Stimulated activated CD8-positive, alpha-beta memory T cell treated with anti-CD3 and anti-CD28 coated beads, Interleukin-12 subunit alpha, Interleukin-12 subunit beta, amount 100 ng/mL, for 24 hours (primary cell): Measurements from ENCODE around the gene SEC16A.
A peak's percentile ranks its signal among the peaks of the same experiment; 100 is the strongest.

Experiments
- DNase-seq: peaks from one replicate; pipeline ENCODE4 v3.0.0-alpha.2; 2020; ENCODE audit errors: extremely low read depth

Gene SEC16A

DNA sequence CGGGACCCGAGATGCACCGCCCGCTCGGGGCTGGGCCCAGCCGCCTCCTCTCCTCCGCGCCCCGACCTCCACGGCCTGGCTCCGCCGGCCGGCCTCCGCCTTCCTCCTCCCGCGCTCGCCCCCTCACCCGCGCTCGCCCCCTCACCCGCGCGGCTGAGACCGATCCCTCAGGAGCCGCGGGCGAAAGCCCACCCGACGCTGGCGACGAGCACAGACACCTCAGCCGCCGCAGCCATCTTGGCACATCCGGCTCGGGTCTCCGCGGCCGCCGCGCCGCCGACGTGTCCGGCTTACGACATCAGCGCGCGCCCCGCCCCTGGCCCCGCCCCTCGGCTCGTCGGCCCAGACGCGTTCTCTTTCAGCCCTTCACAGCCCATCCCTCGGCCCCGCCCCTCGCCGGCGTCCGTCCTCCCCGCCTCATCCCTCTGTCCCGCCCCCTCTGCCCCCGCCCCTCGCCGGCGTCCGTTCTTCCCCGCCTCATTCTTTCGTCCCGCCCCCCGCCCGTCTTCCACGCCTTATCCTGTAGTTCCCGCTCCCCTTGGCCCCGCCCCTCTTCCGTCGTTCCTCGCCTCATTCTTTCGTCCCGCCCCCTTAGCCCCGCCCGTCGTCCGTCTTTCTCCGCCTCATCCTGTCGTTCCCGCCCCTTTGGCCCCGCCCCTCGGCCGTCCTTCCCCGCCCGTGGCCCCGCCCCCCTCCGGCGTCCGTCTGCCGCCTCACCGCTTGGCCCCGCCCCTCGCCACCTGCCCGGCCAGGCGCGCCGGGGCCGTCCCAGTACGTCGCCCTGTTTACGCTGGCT, at the start of gene SEC16A:
SEC16A (minus strand) TSS at position 248 of the 796 bp plus-strand sequence. CDS start 5,425 bp downstream, outside the sequence.
- peak; percentile 99 for DNase-seq

- DNase-seq, result no peak
Measured at GRCh38 chr9:136531904-136532798, 49.3 kb upstream of the SEC16A start.

DNA sequence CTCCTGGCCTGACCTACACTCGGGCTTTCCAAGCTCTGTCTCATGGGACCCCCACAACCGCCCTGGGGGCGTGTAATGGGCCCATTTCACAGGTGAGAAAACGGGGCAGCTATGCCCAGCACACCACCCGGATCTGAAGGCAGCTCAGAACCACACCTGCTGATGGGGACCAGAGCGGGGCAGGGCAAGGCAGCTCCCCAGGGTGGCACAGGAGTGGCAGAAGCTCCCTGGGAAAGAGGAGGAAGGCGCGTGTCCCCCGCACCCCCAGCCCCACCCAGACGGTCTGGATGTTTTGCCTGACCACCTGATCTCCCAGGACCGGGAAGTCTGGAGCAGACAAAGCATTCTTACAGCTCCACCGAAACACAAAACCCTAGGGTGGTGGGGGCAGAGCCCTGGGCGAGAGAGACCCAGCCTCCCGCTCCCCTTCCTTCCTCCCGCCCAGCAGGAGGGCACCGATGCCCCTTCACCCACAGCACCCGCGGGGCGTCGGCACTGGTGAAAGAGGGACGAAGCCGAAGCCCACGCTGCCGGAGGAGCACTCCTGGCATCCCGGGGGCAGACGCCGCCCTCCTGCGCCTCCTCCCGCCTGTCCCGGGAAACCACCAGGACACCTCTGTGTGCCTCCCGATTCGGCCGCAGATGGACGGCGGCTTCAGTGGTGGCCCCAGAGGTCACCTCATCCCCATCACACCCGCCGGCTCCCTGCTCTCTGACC, 48.5 kb upstream of the SEC16A start:
- no peak for DNase-seq

GRCh38 chr9:136530461-136531089, 47.7 kb upstream of the SEC16A start:
- DNase-seq, result no peak

GRCh38 chr9:136529516-136530460, 46.9 kb upstream of the SEC16A start:
- no peak for DNase-seq

DNA sequence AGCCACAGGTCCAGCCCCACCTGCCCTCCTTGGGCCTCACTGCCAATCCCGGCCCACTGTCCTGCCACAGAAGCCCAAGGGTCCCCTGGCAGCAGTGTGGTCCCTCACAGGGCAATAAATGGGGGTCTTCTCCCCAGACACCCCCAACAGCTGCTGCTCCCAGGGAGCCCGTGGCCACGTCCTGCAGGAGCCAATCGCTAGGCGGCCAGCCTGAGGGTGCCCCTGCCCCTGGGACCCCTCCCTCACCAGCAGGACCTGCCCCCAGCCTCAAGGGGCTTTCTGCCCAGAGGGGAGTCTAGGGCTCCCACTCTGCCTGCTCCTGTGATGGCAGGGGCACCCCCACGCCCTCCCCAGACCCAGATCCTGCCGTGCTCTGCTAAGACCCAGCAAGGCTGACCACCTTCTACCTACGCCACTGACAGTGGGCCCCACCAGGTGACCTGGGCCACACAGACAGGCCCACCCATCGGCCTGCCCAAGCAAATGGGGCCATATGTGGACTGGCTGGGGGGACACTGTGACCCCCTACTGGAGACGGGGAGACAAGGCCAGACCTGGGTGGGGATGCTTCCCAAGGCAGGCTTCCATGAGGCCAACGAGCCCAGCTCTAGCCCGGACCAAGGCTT, 46.0 kb upstream of the SEC16A start:
- DNase-seq, result no peak

DNA sequence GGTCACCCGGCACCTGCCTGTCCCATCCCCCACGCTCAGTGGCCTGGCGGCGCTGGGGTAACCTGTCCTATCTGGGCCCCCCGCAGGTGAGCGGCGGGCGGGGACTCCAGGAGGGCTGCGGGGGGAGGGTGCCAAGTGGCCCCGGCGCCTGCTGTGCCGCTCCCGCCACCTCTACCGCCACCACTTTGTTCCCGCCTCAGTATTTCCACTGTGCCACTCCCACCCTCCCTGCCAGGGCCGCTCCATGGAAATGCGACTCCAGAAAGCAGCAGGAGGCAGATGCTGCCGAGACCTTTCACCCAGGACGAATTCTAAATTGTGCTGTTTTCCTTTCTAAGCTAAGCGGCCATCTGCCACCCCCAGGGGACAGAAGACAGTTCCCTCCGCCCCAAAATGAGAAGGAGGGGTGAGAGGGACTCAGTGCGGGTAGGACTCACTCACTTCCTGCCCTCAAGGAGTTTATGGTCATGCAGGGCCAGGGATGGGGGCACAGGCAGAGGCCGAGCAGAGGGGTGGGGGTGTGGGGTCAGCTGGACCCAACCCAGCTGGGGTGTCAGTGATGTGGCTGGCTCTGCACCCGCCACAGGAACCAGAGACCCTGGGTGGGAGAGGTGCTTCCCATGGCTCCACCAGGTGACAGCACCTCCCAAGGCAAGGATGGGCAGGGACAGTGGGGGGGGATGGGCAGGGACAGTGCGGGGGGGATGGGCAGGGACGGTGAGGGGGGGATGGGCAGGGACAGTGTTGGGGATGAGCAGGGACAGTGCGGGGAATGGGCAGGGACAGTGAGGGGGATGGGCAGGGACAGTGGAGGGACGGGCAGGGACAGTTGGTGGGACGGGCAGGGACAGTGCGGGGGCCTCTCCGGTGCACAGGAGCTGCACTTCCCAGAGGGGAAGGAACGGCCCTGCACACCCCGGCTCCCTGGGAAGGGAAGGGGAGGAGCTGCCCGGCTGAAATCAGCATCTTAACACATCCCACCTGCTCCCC, 45.2 kb upstream of the SEC16A start:
- DNase-seq, result no peak

DNA sequence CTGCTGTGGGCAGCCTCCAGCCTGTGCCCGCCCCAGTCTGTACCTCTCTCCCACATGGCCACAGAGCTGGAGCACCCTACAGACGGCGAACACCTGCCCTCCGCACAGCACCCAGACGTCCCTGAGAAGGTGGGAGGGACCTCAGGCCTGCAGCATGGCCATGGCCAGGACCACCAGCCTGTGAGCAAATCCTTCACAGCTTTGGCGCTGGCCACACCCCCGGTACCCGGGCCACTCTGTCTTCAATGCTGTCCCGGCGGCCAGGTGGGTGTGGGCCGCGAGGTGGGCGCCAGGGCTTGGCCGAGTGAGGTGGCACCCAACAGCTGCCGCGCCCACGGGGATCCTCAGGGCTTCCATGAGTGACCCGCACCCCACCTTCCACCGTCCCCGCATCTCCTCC, 44.3 kb upstream of the SEC16A start:
- DNase-seq, result no peak

GRCh38 chr9:136526625-136527066, 43.8 kb upstream of the SEC16A start:
- DNase-seq, result no peak

DNA sequence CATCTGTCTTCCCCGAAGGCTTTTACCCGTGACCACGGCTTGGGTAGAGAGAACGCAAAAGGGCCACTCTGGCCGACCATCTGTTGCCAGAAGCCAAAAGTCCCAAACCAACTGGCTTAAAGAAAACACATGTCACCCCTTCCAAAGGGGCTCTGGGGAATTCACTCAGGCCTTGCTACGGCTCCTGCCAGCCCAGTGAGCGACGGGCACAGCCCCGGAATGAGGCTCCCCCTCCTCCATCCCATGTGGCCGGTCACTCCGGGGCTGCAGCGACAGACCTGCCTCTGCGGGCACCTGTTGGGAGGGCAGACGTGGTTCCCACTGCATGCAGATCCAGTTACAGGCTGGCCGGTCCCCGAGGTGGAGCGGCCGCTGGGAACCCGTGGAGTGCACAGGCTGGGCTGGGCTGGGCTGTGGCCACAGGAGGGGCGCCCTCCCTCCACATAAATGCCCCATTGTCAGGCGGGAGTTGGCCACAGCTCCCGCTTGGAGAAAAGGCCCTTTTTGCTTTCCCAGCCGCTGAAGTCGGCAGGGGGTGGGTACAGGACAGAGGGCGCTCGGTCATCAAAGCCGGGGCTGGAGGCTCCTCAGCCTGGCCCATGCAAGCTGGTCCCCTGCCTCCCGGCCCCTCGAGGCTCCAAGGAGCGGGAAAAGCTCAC, 43.1 kb upstream of the SEC16A start:
- no peak for DNase-seq

DNA sequence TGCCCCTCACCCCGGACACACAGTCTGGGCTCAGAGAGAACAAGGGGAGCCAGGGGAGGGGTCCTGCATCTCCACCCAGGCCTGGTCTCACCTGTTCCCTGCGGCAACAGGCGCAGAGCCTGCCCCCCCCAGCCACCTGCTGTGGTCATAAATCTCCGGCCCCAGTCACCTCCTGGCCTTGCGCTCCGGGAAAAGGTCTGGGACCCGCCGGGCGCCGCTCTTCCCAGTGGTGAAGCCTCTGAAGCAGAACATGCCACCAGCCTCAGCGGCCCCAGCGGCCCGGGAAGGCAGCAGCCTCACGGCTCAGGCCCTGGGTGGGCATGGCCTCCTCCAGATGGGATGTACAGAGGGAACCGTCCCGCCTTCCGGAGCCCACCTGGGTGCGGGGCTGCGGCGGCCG, 42.4 kb upstream of the SEC16A start:
- no peak for DNase-seq

DNA sequence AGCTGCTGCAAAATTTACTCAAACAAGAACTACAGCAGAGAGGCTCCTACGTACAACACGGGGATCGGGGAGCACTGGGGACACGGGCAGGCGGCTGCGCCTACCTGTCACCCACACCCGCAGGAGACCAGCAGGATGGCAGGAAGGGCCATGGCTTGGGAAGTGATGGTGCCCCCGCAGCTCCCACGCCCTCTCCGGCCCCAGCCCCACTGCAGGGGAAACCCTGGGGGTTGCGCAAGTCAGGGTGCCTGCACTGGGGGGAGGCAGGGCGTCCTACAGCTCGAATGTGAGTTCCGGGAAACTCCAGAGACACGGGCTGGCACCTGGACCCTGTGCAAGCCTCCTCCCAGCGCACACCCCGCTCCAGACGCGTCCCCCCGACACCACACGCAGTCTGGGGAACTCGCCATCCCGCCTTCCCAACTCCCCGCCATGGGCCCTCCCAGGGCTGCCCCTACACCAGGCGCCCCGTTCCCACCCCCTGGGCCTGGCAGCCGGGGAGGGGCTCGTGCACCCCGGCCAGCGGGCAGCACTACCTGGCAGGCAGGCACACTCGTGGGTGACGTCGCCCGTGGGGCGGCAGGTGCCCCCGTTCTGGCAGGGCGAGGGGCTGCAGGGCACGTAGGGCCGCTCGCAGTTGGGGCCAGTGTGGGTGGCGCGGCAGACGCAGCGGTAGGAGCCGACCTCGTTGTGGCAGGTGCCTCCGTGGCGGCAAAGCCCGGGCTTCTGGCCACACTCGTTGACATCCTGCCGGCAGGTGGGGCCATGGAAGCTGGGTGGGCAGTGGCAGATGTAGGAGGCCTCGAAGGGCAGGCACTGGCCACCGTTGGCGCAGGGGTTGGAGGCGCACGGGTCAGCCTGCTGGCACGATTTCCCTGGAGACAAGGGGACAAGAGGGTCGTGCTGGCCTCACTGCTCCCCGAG, 39.7 kb upstream of the SEC16A start:
- DNase-seq, result no peak

DNA sequence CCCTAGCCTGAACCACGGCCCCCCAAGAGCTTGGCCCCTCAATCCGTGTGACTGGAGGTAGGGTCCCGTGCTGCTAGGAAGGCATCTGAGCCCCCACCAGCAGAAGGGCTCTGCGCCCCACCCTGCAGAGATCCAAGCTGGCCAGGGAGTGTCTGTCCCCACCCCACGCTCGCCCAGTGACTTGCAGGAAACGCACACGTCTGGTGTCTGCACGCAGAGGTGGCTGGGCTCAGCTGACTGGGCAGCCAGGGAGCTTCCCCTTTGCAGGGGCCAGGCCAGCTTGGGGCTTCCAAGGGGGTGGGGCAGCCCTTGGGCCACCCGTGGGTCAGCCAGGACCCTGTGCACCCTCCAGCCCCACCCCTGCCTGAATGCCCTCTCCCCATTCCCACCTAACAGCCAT, 38.7 kb upstream of the SEC16A start:
- no peak for DNase-seq

GRCh38 chr9:136520053-136520540, 37.3 kb upstream of the SEC16A start:
- no peak for DNase-seq

- DNase-seq, result no peak
Measured at GRCh38 chr9:136519263-136520052, 36.6 kb upstream of the SEC16A start.

DNA sequence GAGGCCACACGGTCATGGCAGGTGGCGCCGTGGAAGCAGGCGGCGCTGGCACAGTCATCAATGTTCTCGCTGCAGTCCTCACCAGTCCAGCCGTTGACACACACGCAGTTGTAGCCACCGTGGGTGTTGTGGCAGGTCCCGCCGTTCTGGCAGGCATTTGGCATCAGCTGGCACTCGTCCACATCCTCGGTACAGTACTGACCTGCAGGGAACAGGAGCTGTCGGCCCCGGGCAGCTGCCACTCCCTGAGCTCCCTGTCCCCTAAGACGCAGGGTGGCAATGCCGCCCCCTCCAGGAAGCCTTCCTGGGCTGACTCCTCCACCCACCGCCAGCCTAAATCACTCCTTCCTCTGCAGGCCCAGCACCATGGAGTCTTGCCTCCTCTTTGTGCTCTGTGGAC, 35.8 kb upstream of the SEC16A start:
- DNase-seq, result no peak
